Esophagus muscularis mucosa (tissue), 4 donors: ENCODE results near the gene ZNF425. TPM values are rescaled to one million over a fixed set of nuclear protein-coding genes. Genes with fewer than 3 reads are reported as not detected.

Source experiments
- DNase-seq: peaks from one replicate; pipeline ENCODE4 v3.0.0-alpha.2; 2017; ENCODE audit errors: extremely low spot score
- H3K27ac ChIP-seq, 4 donors: fragments of 200-600 bp; sonication (generic); replicated peaks in 1 of 4; 1 replicate in 3 of 4; 2 replicates in 1 of 4; pipeline ENCODE4 v1.5.1; 2016 to 2019; ENCODE audit warnings: mild to moderate bottlenecking in 1 of 4
- H3K27me3 ChIP-seq, 4 donors: fragments of 200-600 bp; sonication (generic); one replicate each; pipeline versions ENCODE4 v1.5.1 to v1.6.0; 2016 to 2019
- H3K36me3 ChIP-seq, 4 donors: fragments of 200-600 bp; sonication (generic); one replicate each; pipeline ENCODE4 v1.5.1; 2016 to 2019
- H3K4me1 ChIP-seq, 4 donors: fragments of 200-600 bp; sonication (generic); one replicate each; pipeline ENCODE4 v1.5.1; 2016 to 2019
- H3K4me3 ChIP-seq, 4 donors: fragments of 200-600 bp; sonication (generic); 1 replicate in 2 of 4; 2 replicates in 2 of 4; pipeline ENCODE4 v1.5.1; 2016 to 2019; ENCODE audit warnings: mild to moderate bottlenecking in 4 of 4, moderate library complexity in 1 of 4
- H3K9me3 ChIP-seq, 4 donors: fragments of 200-600 bp; sonication (generic); 1 replicate in 3 of 4; 2 replicates in 1 of 4; pipeline ENCODE4 v1.5.1; 2016 to 2019
- EP300 ChIP-seq: sonication (generic); formaldehyde crosslinking; IDR thresholded peaks from one replicate; pipeline ENCODE4 v1.6.1; 2017; ENCODE audit warnings: antibody characterized with exemption
- POLR2A ChIP-seq: fragments of 450-650 bp; IDR thresholded peaks from one replicate; pipeline ENCODE4 v1.6.1; 2017; ENCODE audit warnings: antibody characterized with exemption, moderate library complexity, mild to moderate bottlenecking, low read depth
- POLR2AphosphoS5 ChIP-seq, 2 donors: sonication (generic); formaldehyde crosslinking; IDR thresholded peaks; one replicate each; pipeline ENCODE4 v1.6.1; 2017; ENCODE audit warnings: antibody characterized with exemption in 2 of 2
- WGBS: methylation state at CpG from one replicate; pipeline ENCODE4 v1.1.5; 2018; 5-methylcytosine and 5-hydroxymethylcytosine counted together
- intact Hi-C: fragments of 100-400 bp; cut with DNase I; formaldehyde crosslinking; loops from one replicate; pipeline ENCODE4 v1.15.1; 2023
- total RNA-seq, 4 donors: library from RNA; depleted of rRNA; stranded (reverse); fragments of >200 nt; gene quantifications; one replicate each; pipeline versions ENCODE4 v1.1.0 to v1.2.1, GENCODE V29; 2016
- TF ChIP-seq, protein P1 (sequence below), 3 experiments: fragments of 200-600 bp in 2 of 3; fragments of 450-650 bp in 1 of 3; sonication (generic) in 2 of 3; IDR thresholded peaks; one replicate each; pipeline ENCODE4 v1.5.1; 2017 to 2019; ENCODE audit warnings: antibody characterized with exemption in 3 of 3, mild to moderate bottlenecking in 2 of 3, moderate library complexity in 1 of 3

ZNF425 gene
- total RNA-seq, 4 donors from 2014 or later = 2.1 to 3.9 (median 3.3) TPM

DNA sequence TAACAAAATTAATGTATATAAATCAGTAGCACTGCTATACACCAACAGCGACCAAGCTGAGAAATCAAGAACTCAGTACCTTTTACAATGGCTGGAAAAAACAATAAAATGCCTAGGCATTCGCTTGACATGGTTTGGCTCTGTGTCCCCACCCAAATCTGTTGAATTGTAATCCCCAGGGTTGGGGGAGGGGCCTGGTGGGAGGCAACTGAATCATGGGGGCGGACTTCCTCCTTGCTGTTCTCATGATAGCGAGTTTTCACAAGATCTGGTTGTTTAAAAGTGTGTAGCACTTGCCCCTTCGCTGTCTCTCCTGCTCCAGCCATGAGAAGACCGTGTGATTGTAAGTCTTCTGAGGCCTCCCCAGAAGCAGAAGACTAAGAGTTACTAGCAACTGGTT, 44.2 kb downstream of the ZNF425 start:
- Histone ChIP-seq H3K4me1 (no peaks in the 10 kb centered on the region), H3K27me3 (no peaks in the 10 kb centered on the region), H3K27ac (no peak overlapping the region), H3K4me3 (no peak overlapping the region), H3K36me3 (peaks cover 0 to 19% (median 7%) of the 10 kb centered on the region in 4 donors), H3K9me3 (no peaks in the 10 kb centered on the region)
- no peak for DNase-seq
- intact Hi-C loops = no loop called here
- no peak for TF ChIP-seq EP300
- TF ChIP-seq, protein P1, sequence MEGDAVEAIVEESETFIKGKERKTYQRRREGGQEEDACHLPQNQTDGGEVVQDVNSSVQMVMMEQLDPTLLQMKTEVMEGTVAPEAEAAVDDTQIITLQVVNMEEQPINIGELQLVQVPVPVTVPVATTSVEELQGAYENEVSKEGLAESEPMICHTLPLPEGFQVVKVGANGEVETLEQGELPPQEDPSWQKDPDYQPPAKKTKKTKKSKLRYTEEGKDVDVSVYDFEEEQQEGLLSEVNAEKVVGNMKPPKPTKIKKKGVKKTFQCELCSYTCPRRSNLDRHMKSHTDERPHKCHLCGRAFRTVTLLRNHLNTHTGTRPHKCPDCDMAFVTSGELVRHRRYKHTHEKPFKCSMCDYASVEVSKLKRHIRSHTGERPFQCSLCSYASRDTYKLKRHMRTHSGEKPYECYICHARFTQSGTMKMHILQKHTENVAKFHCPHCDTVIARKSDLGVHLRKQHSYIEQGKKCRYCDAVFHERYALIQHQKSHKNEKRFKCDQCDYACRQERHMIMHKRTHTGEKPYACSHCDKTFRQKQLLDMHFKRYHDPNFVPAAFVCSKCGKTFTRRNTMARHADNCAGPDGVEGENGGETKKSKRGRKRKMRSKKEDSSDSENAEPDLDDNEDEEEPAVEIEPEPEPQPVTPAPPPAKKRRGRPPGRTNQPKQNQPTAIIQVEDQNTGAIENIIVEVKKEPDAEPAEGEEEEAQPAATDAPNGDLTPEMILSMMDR (IDR thresholded peaks at IDR 0.05) = no peak
- 92% methylated on average over 6 of the region's 6 CpGs for WGBS

DNA sequence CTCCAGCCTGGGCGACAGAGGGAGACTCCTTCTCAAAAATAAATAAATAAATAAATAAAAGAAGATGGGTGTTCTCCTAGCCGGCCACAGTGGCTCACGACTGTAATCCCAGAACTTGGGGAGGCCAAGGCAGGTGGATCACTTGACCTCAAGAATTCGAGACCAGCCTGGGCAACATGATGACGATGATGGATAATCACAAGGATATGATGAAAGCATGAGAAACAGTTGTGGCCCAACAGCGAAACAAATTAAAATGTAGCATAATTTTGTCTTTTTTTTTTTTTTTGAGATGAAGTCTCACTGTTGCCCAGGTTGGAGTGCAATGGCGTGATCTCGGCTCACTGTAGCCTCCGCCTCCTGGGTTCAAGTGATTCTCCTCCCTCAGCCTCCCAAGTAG, 48.5 kb downstream of the ZNF425 start:
- DNase-seq = no peak
- Histone ChIP-seq H3K4me1 (no peaks in the 10 kb centered on the region), H3K27ac (no peak overlapping the region), H3K36me3 (peaks cover 0 to 33% (median 13%) of the 10 kb centered on the region in 4 donors), H3K4me3 (no peak overlapping the region), H3K27me3 (no peaks in the 10 kb centered on the region), H3K9me3 (no peaks in the 10 kb centered on the region)
- intact Hi-C loops = no loop called here
- no peak for TF ChIP-seq EP300
- no peak for TF ChIP-seq POLR2A
- TF ChIP-seq POLR2AphosphoS5 (IDR thresholded peaks at IDR 0.05) = no peak
- TF ChIP-seq, protein P1 (IDR thresholded peaks at IDR 0.05) = no peak
- 86% methylated on average over 9 of the region's 9 CpGs for WGBS

DNA sequence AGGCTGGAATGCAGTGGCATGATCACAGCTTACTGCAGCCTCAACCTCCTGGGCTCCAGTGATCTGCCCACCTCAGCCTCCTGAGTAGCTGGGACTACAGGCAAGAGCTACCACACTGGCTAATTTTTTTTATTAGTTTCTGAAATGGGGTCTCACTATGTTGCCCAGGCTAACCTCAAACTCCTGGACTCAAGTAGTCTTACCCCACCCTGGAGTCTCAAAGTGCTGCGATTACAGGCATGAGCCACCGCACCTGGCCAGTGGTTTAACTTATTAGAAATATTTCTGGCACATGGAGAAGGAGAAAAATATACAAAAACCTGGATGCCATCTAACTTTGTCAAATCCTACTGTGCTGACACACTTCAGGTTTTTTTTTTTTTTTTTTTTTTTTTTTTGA, 50.8 kb downstream of the ZNF425 start:
- Histone ChIP-seq H3K27me3 (no peaks in the 10 kb centered on the region), H3K27ac (no peak overlapping the region), H3K9me3 (no peaks in the 10 kb centered on the region), H3K36me3 (peaks cover 17 to 56% (median 33%) of the 10 kb centered on the region in 4 donors), H3K4me3 (no peak overlapping the region), H3K4me1 (peaks cover 0 to 3% (median 0%) of the 10 kb centered on the region in 4 donors)
- 96% methylated on average over 2 of the region's 2 CpGs for WGBS
- no peak for DNase-seq
- intact Hi-C loops = no loop called here
- TF ChIP-seq, protein P1 (IDR thresholded peaks at IDR 0.05) = no peak
- no peak for TF ChIP-seq EP300
- TF ChIP-seq POLR2A = no peak
- TF ChIP-seq POLR2AphosphoS5 (IDR thresholded peaks at IDR 0.05) = no peak

DNA sequence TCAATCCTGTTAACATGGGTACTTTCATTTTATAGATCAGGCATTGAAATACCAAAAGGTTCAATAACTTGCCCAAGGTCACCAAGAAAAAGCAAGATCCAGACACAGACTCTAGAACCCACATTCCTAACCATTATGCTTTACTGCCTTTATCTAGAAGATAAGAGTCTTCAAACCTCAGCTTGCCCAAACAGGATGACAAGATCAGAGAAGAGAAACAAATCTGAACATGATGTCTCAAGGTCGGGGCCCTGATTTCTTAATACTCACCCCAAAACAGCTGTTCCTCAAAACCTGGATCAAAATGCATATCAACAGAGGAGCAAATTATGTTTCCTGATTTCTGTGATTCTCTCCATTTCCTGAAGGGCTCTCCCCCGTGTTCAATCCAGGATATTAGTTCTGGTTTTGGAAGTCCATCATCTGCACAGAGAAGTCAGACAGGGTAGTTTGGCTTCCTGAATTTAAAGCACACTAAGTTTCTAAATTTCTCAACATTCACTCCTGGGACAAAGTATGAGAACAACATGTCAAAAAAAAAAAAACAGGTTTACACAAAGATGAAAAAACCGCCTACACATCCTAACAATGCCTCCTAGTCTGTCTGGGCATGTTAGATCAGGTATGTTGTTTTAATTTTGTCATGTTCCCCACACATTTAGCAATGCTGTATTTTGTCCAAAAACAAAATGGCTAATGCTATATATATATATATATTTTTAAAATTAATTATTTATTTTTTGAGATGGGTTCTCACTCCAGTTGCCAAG, 51.8 kb downstream of the ZNF425 start:
- DNase-seq = no peak
- Histone ChIP-seq H3K4me1 (peaks cover 0 to 3% (median 0%) of the 10 kb centered on the region in 4 donors), H3K27me3 (no peaks in the 10 kb centered on the region), H3K27ac (no peak overlapping the region), H3K36me3 (peaks cover 17 to 58% (median 34%) of the 10 kb centered on the region in 4 donors), H3K9me3 (no peaks in the 10 kb centered on the region), H3K4me3 (no peak overlapping the region)
- intact Hi-C loops = no loop called here
- no peak for TF ChIP-seq EP300
- TF ChIP-seq POLR2A = no peak
- no peak for TF ChIP-seq POLR2AphosphoS5 (IDR thresholded peaks at IDR 0.05)
- TF ChIP-seq, protein P1 (IDR thresholded peaks at IDR 0.05) = no peak
- 80% methylated on average over 3 of the region's 3 CpGs for WGBS

DNA sequence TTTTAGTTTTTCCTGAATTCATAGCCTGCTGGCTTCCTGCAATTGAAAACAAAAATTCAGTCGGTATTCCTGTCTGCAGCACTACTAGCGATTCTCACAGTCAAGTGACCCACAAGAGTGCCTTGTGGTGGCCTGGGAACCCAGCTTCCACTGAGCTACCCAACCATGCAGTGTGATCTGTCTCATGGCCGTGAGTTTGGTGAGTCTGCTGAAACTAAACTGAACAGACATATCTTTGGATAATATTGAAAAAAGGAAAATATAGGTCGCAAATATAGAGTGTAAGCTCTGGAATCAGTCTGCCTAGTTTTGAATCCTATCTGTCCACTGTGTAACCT, 53.7 kb downstream of the ZNF425 start:
- intact Hi-C loops = no loop called here
- DNase-seq = no peak
- peaks cover 17 to 63% (median 41%) of the 10 kb centered on the region in 4 donors for H3K36me3 ChIP-seq
- H3K27me3 ChIP-seq = no peaks in the 10 kb centered on the region
- H3K4me1 ChIP-seq = peaks cover 0 to 3% (median 0%) of the 10 kb centered on the region in 4 donors
- no peaks in the 10 kb centered on the region for H3K9me3 ChIP-seq
- H3K4me3 ChIP-seq = no peak overlapping the region
- WGBS = 91% methylated on average over 4 of the region's 4 CpGs
- peak overlapping the region in 2 of 4 donors; percentile 28 to 58 for H3K27ac ChIP-seq
- TF ChIP-seq EP300 (no peak), POLR2A (no peak), POLR2AphosphoS5 (IDR thresholded peaks at IDR 0.05) (no peak)
- TF ChIP-seq, protein P1 (IDR thresholded peaks at IDR 0.05) = no peak
